Fibroblast of lung (primary cell): Measurements from ENCODE around the gene IGFL4.

Source experiments
- CTCF ChIP-seq, 2 donors: IDR thresholded peaks in 1 of 2; conservative IDR thresholded peaks in 1 of 2; 1 replicate in 1 of 2; 2 replicates in 1 of 2; pipeline ENCODE4 v1.5.1; 2011 to 2012; ENCODE audit warnings: low read length in 2 of 2, control low read depth in 1 of 2, inconsistent platforms in 1 of 2, low read depth in 1 of 2, mild to moderate bottlenecking in 1 of 2
- EZH2 ChIP-seq: IDR thresholded peaks from 2 replicates; pipeline ENCODE4 v1.5.1; 2012; ENCODE audit warnings: low read length, control low read depth, mild to moderate bottlenecking; ENCODE audit errors: missing control alignments

GRCh38 chr19:46021531-46022041 lies 19.2 kb downstream of the IGFL4 start:
- TF ChIP-seq CTCF (conservative IDR thresholded peaks at IDR 0.05 in 1 of 2, IDR thresholded peaks at IDR 0.05 in 1 of 2; ENCODE audit: low read depth in 1 of 2, low read length in 2 of 2) = no peak
- TF ChIP-seq EZH2 = no peak
